ENCODE data around the gene ATXN2. TPM values are rescaled to one million over a fixed set of nuclear protein-coding genes. Genes with fewer than 3 reads are reported as not detected.
"Not testable (repeated sequence)": the region's sequence is repeated elsewhere in the genome, so short reads cannot be mapped to it uniquely, and the experiment has no call there.

The ATXN2 gene
- total RNA-seq, 1 experiment from 2014 or later: 20.7 TPM

DNA sequence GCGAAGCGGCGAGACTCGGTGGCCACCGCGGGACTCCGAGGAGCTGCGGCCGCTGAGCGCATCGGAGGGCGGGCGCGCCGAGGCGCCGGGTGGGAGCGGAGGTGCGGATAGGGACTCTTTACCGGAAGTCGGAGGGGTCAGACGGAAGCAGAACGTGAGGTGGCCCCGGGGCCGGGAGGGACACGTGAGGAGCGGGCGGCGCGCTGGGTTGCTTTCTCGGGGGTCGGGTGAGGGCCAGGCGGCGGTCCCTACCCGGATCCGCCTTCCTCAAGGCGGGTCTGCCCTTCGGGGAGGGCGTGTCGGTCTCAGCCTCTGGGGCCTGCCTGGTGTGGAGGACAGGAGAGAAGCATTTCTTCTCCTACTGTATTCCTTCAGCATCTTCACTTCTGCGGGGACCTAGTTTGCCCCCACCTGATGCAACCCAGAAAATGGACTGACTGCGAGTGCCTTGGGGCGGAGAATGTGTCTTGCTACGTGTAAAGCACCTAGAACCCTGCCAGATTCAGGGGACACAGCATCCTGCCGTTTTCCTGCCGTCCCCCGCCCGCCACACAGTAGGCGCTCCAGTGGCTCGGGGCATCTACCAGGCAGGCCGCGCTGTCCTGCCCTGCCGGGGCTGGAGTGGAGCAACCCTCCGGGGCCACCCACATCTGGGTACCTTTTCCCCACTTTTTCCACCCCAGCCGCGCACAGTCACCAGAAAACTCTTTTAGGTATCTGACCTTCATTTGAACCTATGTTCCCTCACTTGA, 514 bp upstream of the ATXN2 start:
- DNase-seq (ENCODE audit: low read depth): peak; percentile 86

DNA sequence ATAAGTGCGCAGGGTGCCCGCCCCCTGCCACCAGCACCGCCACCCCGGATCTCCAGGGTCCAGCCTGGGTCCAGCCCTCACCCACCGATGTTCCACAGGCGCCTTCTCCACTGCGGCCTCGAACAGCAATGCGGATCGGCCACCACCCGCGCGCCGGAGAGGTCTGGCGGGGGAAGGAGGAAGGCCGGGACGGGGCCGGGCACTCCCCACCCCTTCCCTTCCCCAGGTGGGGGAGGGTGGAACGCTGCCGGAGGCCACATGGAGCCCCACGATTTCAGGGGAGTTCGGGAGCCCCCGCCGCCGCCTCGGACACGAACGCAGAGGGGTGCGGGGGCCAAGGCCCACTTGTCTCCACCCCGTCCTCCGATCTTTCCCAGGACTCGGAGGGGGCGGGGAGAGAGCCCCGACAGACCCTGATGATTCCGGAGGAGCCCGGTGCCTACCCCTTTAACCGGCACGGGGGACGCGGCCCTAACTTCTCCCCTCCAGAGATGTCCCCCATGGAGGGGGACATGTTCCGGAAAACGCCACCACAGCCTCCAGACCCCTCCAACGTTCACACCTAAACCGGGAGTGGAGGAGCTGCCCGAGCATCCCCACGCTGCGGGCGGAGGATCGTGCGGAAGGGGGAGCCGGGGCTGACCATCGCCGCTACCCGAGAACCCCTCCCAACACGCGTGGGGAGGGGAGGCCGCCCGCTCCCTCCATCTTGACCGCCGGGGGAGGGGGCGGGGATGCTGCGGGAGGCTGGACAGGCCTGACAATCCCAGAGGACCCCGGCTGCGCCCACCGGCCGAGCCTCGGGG, 1.1 kb downstream of the ATXN2 start:
- DNase-seq (ENCODE audit: low read depth): peak; percentile 42

- DNase-seq (ENCODE audit: low read depth): peak; percentile 84
Observed at GRCh38 chr12:111596985-111597830, 1.9 kb downstream of the ATXN2 start.

- DNase-seq (ENCODE audit: low read depth): not testable (repeated sequence)
Observed at GRCh38 chr12:111595341-111595835, 3.7 kb downstream of the ATXN2 start.

GRCh38 chr12:111591399-111592010, 7.6 kb downstream of the ATXN2 start:
- DNase-seq (ENCODE audit: low read depth): not testable (repeated sequence)

- DNase-seq (ENCODE audit: low read depth): no peak
Observed at GRCh38 chr12:111590552-111590951, 8.6 kb downstream of the ATXN2 start.

- DNase-seq (ENCODE audit: low read depth): no peak
Observed at GRCh38 chr12:111589601-111590000, 9.5 kb downstream of the ATXN2 start.

GRCh38 chr12:111588010-111588409, 11.1 kb downstream of the ATXN2 start:
- DNase-seq (ENCODE audit: low read depth): no peak

- DNase-seq (ENCODE audit: low read depth): no peak
Observed at GRCh38 chr12:111586986-111587385, 12.1 kb downstream of the ATXN2 start.

DNA sequence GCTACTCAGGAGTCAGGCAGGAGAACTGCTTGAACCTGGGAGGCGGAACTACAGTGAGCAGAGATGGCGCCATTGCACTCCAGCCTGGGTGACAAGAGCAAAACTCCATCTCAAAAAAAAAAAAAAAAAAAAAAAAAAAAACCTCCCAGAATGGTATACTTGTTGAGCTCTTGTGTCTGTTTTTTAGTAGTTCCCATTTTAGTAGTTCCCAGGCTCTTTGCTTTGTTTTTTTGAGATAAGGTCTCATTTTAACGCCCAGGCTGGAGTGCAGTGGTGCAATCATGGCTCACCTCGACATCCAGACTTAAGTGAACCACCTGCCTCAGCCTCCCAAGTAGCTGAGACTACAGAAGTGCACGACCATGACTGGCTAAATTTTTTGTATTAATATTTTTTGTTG, 13.4 kb downstream of the ATXN2 start:
- DNase-seq (ENCODE audit: low read depth): no peak

- peak; percentile 79 for DNase-seq (ENCODE audit: low read depth)
Observed at GRCh38 chr12:111584959-111585358, 14.2 kb downstream of the ATXN2 start.

GRCh38 chr12:111583506-111583905, 15.6 kb downstream of the ATXN2 start:
- not testable (repeated sequence) for DNase-seq (ENCODE audit: low read depth)

DNA sequence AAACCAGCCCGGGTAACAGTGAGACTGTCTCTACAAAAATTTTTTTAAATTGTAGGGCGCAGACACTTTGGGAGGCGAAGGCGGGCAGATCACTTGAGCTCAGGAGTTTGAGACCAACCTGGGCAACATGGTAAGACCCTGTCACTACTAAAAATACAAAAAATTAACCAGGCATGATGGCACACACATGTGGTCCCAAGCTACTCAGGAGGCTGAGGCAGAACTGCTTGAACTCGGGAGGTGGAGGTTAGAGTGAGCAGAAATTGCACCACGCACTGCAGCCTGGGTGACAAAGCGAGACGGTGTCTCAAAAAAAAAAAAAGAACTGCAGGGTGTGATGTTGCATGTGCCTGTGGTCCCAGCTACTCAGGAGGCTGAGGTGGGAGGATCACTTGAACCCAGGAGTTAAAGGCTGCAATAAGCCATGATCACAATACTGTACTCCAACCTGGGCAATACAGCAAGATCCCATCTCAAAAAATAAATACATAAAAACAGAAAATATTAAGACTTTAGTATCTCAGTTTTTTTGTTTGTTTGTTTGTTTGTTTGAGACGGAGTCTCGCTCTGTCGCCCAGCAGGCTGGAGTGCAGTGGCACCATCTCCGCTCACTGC, 16.9 kb downstream of the ATXN2 start:
- DNase-seq (ENCODE audit: low read depth): no peak

- no peak for DNase-seq (ENCODE audit: low read depth)
Observed at GRCh38 chr12:111581434-111582132, 17.5 kb downstream of the ATXN2 start.

DNA sequence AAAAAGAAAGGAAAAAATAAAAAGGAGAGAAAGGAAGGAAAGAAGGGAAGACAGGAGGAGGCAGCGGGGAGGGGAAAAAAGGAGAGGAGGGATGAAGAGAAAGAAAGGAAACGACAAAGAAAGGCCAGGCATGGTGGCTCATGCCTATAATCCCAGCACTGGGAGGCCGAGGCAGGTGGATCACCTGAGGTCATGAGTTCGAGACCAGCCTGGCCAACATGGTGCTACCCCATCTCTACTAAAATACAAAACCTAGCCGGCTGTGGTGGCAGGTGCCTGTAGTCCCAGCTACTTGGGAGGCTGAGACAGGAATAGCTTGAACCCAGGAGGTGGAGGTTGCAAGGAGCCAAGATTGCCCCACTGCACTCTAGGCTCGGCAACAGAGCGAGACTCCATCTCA, 18.4 kb downstream of the ATXN2 start:
- DNase-seq (ENCODE audit: low read depth): no peak

GRCh38 chr12:111580119-111580425, 19.0 kb downstream of the ATXN2 start:
- DNase-seq (ENCODE audit: low read depth): no peak

DNA sequence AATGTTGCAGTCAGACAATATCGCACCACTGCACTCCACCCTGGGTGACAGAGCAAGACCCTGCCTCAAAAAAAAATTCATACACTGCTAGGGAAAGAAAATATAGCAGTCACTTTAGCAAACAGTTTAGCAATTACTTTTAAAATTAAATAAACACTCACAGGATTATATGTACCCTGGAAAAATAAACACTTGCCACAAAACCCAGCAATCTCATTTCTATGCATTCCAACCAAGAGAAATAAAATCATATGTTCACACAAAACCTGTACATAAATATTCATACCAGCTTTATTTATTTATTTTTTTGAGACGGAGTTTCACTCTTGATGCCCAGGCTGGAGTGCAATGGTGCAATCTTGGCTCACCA, 20.2 kb downstream of the ATXN2 start:
- no peak for DNase-seq (ENCODE audit: low read depth)

- peak; percentile 88 for DNase-seq (ENCODE audit: low read depth)
Observed at GRCh38 chr12:111578276-111578970, 20.7 kb downstream of the ATXN2 start.

- no peak for DNase-seq (ENCODE audit: low read depth)
Observed at GRCh38 chr12:111574797-111575443, 24.2 kb downstream of the ATXN2 start.

DNA sequence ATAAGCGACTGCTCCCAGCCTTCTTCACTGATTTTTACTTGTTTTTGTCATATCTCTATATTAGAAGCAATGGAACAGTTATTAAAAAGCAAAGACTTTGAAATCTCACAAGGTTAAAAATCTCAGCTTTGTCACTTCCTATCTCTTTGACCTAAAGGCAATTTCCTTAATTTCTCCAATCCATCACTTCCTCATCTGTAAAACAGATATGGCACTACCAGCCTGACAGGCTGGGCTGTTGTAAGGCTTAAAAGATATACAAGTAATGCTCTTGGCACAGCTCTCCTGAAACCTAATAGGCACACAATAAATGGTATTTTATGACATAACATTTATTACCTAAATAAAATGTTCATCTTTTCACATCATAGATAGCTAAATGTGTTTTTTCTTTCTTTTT, 25.6 kb downstream of the ATXN2 start:
- DNase-seq (ENCODE audit: low read depth): no peak

All from M059J (cell line).